HL-60 (cell line): ENCODE results near the gene ATOSB.

Source experiments
- GABPA ChIP-seq: IDR thresholded peaks from 2 replicates; pipeline ENCODE4 v1.6.1; 2012; ENCODE audit warnings: low read depth
- SPI1 ChIP-seq: IDR thresholded peaks from 2 replicates; pipeline ENCODE4 v1.6.1; 2012; ENCODE audit warnings: low read depth, mild to moderate bottlenecking, borderline replicate concordance
- TF ChIP-seq, protein P1 (sequence below): IDR thresholded peaks from one replicate; pipeline ENCODE4 v1.5.1; 2011; ENCODE audit warnings: low read length, control low read depth, inconsistent platforms; ENCODE audit not compliant: insufficient read depth
- TF ChIP-seq, protein P2 (sequence below): IDR thresholded peaks from 2 replicates; pipeline ENCODE4 v1.6.1; 2012; ENCODE audit warnings: low read depth; ENCODE audit not compliant: insufficient replicate concordance

DNA sequence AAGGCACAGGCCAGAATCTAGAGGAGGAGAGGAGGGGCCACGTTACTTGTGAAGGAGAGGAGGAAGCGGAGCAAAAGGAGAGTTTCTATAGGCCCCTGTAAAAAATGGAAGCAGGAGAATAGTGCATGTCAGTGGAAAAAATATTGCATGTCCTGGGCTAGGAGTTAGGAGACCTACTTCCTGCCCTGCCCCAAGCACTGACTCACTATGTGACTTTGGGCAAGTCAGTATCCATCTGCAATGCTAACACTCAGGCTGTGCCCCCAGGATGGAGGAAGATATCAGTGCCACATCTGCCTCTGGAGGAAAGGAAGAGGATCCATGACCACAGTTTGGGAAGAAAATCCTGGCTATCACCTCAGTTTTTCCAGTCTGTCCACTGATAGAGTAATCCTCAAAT lies 26.2 kb downstream of the ATOSB start:
- TF ChIP-seq, protein P1, sequence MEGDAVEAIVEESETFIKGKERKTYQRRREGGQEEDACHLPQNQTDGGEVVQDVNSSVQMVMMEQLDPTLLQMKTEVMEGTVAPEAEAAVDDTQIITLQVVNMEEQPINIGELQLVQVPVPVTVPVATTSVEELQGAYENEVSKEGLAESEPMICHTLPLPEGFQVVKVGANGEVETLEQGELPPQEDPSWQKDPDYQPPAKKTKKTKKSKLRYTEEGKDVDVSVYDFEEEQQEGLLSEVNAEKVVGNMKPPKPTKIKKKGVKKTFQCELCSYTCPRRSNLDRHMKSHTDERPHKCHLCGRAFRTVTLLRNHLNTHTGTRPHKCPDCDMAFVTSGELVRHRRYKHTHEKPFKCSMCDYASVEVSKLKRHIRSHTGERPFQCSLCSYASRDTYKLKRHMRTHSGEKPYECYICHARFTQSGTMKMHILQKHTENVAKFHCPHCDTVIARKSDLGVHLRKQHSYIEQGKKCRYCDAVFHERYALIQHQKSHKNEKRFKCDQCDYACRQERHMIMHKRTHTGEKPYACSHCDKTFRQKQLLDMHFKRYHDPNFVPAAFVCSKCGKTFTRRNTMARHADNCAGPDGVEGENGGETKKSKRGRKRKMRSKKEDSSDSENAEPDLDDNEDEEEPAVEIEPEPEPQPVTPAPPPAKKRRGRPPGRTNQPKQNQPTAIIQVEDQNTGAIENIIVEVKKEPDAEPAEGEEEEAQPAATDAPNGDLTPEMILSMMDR: no peak
- TF ChIP-seq, protein P2, sequence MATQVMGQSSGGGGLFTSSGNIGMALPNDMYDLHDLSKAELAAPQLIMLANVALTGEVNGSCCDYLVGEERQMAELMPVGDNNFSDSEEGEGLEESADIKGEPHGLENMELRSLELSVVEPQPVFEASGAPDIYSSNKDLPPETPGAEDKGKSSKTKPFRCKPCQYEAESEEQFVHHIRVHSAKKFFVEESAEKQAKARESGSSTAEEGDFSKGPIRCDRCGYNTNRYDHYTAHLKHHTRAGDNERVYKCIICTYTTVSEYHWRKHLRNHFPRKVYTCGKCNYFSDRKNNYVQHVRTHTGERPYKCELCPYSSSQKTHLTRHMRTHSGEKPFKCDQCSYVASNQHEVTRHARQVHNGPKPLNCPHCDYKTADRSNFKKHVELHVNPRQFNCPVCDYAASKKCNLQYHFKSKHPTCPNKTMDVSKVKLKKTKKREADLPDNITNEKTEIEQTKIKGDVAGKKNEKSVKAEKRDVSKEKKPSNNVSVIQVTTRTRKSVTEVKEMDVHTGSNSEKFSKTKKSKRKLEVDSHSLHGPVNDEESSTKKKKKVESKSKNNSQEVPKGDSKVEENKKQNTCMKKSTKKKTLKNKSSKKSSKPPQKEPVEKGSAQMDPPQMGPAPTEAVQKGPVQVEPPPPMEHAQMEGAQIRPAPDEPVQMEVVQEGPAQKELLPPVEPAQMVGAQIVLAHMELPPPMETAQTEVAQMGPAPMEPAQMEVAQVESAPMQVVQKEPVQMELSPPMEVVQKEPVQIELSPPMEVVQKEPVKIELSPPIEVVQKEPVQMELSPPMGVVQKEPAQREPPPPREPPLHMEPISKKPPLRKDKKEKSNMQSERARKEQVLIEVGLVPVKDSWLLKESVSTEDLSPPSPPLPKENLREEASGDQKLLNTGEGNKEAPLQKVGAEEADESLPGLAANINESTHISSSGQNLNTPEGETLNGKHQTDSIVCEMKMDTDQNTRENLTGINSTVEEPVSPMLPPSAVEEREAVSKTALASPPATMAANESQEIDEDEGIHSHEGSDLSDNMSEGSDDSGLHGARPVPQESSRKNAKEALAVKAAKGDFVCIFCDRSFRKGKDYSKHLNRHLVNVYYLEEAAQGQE: no peak
- TF ChIP-seq SPI1 (no peak), GABPA (no peak)
